GM19240 (cell line): Measurements from ENCODE around the gene ZNF217.
"Not testable (repeated sequence)": the region's sequence is repeated elsewhere in the genome, so short reads cannot be mapped to it uniquely, and the experiment has no call there.

Source experiments
- DNase-seq: peaks from one replicate; pipeline ENCODE4 v3.0.0; 2011; ENCODE audit warnings: low spot score; ENCODE audit not compliant: insufficient read length

Gene ZNF217

DNA sequence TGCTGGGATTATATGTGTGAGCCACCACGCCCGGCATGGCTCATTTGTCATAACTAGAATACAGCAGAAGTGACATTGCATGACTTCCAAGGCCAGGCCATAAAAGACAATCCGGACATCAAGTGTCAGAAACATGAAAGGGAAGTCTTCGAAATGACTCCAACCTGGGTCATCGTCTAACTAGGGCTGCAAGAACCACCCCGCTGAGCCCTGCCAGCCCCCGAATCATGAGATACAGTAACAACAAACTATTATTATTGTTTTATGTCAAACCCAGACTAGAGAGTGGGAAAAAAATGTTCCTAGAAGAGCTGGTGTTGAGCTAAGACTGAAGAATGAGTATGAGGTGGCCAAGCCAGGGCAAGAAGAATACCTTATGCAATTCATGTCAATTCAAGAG lies 59.6 kb downstream of the ZNF217 start:
- no peak for DNase-seq

DNA sequence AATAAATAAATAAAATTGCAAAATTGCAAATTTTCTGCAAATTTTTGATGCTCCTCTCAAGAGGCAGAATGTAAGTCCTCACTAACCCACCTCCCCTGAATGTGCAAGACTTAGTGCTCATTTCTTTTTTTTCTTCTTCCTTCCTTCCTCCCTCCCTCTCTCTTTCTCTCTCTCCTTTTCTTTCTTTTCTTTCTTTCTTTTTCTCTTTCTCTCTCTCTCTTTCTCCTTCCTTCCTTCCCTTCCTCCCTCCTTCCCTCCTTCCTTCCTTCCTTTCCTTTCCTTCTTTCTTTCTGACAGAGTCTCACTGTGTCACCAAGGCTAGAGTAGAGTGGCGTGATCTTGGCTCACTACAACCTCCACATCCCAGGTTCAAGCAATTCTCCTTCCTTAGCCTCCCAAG lies 60.1 kb downstream of the ZNF217 start:
- no peak for DNase-seq

DNA sequence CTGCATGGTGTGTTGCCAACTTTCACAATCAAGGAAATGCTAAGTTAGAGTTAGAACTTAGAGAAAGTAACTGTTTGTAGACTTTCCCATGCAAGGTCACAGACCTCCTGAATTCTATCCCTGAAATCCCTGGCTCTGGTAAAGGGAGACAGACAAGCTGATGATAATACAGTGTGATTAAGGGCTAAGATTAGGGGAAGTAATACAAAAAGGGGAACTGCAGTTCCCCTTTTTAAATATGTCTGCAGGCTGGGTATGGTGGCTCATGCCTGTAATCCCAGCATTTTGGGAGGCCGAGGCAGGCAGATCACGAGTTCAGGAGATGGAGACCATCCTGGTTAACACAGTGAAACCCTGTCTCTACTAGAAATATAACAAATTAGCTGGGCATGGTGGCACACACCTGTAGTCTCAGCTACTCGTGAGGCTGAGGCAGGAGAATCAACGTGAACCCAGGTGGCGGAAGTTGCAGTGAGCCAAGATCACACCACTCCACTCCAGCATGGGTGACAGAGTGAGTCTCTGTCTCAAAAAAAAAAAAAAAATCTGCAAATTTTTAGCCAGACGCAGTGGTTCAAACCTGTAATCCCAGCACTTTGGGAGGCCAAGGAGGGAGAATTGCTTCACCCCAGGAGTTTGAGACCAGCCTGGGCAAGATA lies 60.9 kb downstream of the ZNF217 start:
- not testable (repeated sequence) for DNase-seq

DNA sequence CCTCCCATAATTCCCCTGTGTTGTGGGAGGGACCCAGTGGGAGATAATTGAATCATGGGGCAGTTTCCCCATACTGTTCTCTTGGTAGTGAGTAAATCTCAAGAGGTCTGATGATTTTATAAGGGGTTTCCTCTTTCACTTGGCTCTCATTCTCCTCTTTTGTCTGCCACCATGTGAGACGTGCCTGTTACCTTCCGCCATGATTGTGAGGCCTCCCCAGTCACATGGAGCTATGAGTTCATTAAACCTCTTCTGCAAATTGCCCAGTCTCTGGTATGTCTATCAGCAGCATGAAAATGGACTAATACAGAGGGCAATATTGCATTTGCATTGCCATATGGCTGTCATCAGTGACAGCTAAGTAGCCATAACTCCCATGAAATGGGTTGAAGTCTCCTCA lies 63.2 kb downstream of the ZNF217 start:
- no peak for DNase-seq

DNA sequence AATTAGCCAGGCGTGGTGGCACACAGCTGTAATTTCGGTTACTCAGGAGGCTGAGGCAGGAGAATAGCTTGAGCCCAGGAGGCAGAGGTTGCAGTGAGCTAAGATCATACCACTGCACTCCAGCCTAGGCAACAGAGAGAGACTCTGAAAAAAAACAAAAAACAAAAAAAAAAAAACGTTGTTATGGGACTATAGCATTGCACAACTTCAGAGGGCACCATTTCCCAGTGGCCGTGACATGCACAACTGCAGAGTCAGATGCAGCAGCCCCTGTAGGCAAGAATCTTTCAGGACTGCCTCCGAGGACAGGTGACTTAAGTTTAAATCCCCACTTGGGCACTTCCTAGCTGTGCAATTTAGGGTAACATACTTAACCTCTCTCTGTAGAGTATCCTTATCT lies 64.0 kb downstream of the ZNF217 start:
- no peak for DNase-seq

DNA sequence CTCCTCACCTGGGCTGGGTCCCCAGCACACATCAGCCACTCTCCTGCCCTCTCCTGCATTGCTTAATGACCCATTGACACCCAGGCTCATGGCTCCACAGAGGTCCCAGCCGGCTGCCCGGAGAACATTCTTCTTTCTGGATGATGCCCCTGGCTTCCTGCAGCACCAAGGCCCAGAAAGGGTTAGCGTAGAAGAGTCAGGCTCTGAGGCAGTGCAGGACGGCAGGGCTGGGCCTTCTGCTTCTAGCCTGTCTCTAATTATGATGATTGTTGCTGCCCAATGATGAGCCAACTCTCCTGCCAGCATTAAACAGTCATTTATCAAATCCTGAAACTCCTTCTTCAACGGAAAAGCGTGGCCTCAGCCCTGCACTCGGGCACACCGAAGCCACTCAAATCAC lies 66.4 kb downstream of the ZNF217 start:
- DNase-seq, result no peak

DNA sequence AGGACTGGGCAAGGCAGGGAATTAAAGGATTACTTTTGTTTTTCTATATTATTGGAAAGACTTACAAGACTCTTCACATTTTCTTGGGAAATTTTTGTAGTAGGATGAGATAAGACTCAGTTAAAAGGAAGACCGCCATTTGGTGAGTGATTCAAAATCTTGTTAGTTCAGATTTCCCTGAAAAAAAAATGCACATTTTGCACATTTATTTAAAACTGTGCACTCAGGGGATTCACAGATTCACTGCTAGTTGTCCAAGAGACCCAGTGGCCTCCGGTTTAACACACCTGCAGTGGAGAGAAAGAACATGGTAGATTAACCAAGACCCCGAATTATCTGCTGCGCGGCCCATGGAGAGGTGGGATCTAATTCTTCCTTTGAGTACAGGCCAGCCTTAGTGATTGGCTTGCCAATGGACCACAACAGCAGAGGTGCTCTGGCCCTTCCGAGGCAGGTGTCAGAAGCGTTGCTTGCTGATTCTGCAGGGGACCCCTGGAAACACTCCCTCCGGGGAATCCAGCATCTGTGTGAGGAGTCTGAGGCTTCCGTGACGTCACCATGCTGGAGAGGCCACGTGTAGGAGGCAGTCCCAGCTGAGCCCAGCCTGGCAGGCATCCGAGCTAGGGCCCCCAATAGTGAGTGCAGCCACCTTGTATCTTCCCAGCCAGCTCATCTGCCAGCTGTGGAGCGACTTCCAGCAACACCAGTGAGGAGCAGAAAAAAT lies 68.9 kb downstream of the ZNF217 start:
- DNase-seq, result no peak

DNA sequence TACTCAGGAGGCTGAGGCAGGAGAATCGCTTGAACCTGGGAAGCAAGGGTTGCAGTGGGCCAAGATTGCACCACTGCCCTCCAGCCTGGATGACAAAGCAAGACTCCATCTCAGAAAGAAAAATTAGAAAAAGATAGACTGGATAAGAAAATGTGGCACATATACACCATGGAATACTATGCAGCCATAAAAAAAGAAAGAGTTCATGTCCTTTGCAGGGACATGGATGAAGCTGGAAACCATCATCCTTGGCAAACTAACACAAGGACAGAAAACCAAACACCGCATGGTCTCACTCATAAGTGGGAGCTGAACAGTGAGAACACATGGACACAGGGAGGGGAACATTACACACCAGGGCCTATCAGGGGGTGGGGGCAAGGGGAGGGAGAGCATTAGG lies 70.0 kb downstream of the ZNF217 start:
- DNase-seq, result not testable (repeated sequence)

DNA sequence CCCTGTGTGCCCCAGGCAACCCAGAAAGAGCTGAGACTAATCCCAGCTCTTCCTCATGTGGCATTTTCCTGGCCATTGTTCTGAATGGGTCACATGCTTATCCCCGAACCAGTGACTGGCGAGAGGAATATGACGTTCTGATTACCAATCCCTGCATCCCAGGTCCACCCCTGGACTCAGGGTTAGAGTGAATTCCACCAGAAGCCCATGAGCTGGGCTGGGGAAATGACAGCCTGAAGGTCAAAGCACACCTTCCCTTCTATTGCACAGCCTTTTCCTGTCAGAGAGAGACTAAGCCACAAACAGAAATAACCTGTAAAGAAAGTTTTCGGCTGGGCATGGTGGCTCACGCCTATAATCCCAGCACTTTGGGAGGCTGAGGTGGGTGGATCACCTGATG lies 70.9 kb downstream of the ZNF217 start:
- no peak for DNase-seq

DNA sequence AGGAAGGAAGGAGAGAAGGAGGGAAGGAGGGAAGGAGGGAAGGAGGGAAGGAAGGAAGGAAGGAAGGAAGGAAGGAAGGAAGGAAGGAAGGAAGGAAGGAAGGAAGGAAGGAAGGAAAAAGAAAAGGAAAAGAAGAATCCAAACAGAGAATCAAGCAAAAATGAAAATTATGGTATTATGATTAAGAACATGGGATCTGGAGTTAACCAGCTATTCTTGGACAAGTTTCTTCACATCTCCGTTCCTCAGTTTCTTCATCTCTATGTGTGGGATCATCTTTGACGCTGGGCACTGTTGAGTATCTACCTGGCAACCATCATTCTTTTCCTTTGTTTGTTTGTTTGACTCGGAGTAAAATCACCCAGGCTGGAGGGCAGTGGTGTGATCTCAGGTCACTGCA lies 71.6 kb downstream of the ZNF217 start:
- DNase-seq, result no peak

DNA sequence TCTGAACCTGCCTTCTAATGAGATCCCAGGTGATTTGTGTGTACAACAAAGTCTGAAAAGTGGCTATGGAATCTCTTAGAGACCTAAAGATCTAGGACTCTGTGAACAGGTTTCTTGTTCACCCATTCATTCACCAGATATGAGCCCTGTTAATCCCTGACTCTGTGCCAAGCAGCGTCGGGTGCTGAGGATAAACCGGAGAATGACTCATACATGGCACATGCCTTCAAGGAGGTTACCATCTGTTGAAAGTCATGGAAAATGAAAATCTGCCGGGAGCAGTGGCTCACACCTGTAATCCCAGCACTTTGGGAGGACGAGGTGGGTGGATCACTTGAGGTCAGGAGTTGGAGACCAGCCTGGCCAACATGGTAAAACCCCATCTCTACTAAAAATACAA lies 72.2 kb downstream of the ZNF217 start:
- DNase-seq, result not testable (repeated sequence)

DNA sequence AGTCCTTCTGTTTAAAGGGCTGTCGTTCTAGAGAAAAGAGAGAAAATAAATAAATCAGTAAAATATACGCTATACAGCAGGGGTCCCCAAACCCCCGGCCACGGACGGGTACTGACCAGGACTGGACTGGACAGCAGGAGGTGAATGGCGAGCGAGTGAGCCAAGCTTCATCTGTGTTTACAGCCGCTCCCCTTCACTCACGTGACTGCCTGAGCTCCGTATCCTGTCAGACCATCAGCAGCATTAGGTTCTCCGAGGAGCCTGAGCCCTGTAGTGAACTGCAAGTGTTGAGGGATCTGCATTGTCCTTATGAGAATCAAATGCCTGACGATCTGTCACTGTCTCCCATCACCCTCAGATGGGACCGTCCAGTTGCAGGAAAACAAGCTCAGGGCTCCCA lies 76.5 kb downstream of the ZNF217 start:
- DNase-seq, result no peak
